HepG2 (cell line): ENCODE results near the gene IAH1. TPM values are rescaled to one million over a fixed set of nuclear protein-coding genes. Genes with fewer than 3 reads are reported as not detected.

Experiments used
- ATAC-seq: fragments of 200-7000 bp; cut with Tn5 transposase; 3 replicates; pipeline ENCODE4 v1.9.1; 2020; ENCODE audit warnings: mild to moderate bottlenecking, moderate library complexity
- BruUV-seq: library from RNA; stranded (reverse); fragments of 400-500 nt; replicated peaks from 2 replicates; lab custom pipeline; 2021; lab: Mats Ljungman, UMichigan
- CTCF ChIA-PET: fragments of 300-600 bp; formaldehyde crosslinking; extraction: SDS; loops from one replicate; lab custom pipeline; 2021; ENCODE audit warnings: low total read pairs, inconsistent platforms, low intra/inter-chr PET ratio; lab: Yijun Ruan, JAX
- POLR2A ChIA-PET: fragments of 350-600 bp; sonication (Branson Sonifier 250); formaldehyde crosslinking; loops from one replicate; lab custom pipeline; 2020; ENCODE audit warnings: antibody characterized with exemption, inconsistent platforms; lab: Yijun Ruan, JAX
- DNase-seq: peaks from one replicate; pipeline ENCODE4 v3.0.0-alpha.2; 2015; ENCODE audit warnings: low spot score
- FAIRE-seq: peaks from 3 replicates; lab custom pipeline; 2011; peaks lifted over from hg19 to GRCh38; lab: Jason Lieb, UNC
- H2AFZ ChIP-seq: one replicate; pipeline ENCODE4 v1.6.1; 2011; ENCODE audit warnings: low read length, inconsistent platforms
- H3K27ac ChIP-seq: fragments of 300-600 bp; 3 replicates; pipeline ENCODE4 v1.8.0; 2011; ENCODE audit warnings: mixed run types, mild to moderate bottlenecking, mixed read lengths, low read length, inconsistent platforms; ENCODE audit not compliant: insufficient read depth; ENCODE audit errors: extremely low read length
- H3K27me3 ChIP-seq, 2 experiments: fragments of 200-600 bp in 1 of 2; 2 replicates in 1 of 2; 3 replicates in 1 of 2; pipeline versions ENCODE4 v1.6.0 to v1.8.0; 2011; ENCODE audit warnings: low read length in 2 of 2, mild to moderate bottlenecking in 2 of 2, moderate library complexity in 2 of 2, inconsistent platforms in 1 of 2; ENCODE audit not compliant: insufficient read depth in 2 of 2, control insufficient read depth in 1 of 2
- H3K36me3 ChIP-seq, 2 experiments: fragments of 200-600 bp in 1 of 2; replicated peaks in 1 of 2; 2 replicates in 1 of 2; 3 replicates in 1 of 2; pipeline versions ENCODE4 v1.5.1 to v1.8.0; 2011; ENCODE audit warnings: low read length in 2 of 2, inconsistent platforms in 1 of 2; ENCODE audit not compliant: insufficient read depth in 2 of 2, control insufficient read depth in 1 of 2
- H3K4me1 ChIP-seq: 2 replicates; pipeline ENCODE4 v1.5.1; 2012; ENCODE audit warnings: low read length, inconsistent platforms; ENCODE audit not compliant: insufficient read depth
- H3K4me2 ChIP-seq: 2 replicates; pipeline ENCODE4 v1.6.0; 2011; ENCODE audit warnings: low read depth, low read length, inconsistent platforms
- H3K4me3 ChIP-seq, 3 experiments: fragments of 200-600 bp in 1 of 3; sonication (generic), shearing (Covaris generic) in 1 of 3; replicated peaks in 1 of 3; 2 replicates each; pipeline ENCODE4 v1.5.1; 2011 to 2016; ENCODE audit warnings: low read length in 3 of 3, inconsistent platforms in 2 of 3, low read depth in 2 of 3, mild to moderate bottlenecking in 2 of 3, control low read depth in 1 of 3, mixed read lengths in 1 of 3; ENCODE audit not compliant: insufficient read depth in 1 of 3
- H3K79me2 ChIP-seq: one replicate; pipeline ENCODE4 v1.6.1; 2011; ENCODE audit warnings: low read length, inconsistent platforms; ENCODE audit not compliant: insufficient read depth
- H3K9ac ChIP-seq: 2 replicates; pipeline ENCODE4 v1.6.0; 2011; ENCODE audit warnings: mild to moderate bottlenecking, low read depth, low read length, inconsistent platforms; ENCODE audit not compliant: insufficient read depth
- H3K9me3 ChIP-seq: 2 replicates; pipeline ENCODE4 v1.5.1; 2012; ENCODE audit warnings: mild to moderate bottlenecking, low read length
- H4K20me1 ChIP-seq: 2 replicates; pipeline ENCODE4 v1.6.0; 2011; ENCODE audit warnings: inconsistent platforms, mild to moderate bottlenecking, low read length, moderate library complexity; ENCODE audit not compliant: insufficient read depth
- BRD4 ChIP-seq: sonication (generic); formaldehyde crosslinking; IDR thresholded peaks from 2 replicates; pipeline ENCODE4 v1.4.0; 2020; ENCODE audit warnings: missing genetic modification reagents
- CAMTA2 ChIP-seq: sonication (generic); formaldehyde crosslinking; IDR thresholded peaks from 2 replicates; pipeline ENCODE4 v1.4.0; 2020; ENCODE audit warnings: mild to moderate bottlenecking, missing genetic modification reagents, borderline replicate concordance
- GATAD1 ChIP-seq: IDR thresholded peaks from 2 replicates; pipeline ENCODE4 v1.6.1; 2016; ENCODE audit warnings: missing genetic modification reagents, missing compliant biosample characterization
- HNF4A ChIP-seq: sonication (generic); formaldehyde crosslinking; IDR thresholded peaks from 2 replicates; pipeline ENCODE4 v1.4.0; 2020; ENCODE audit warnings: missing genetic modification reagents
- HOXA5 ChIP-seq: sonication (generic); formaldehyde crosslinking; IDR thresholded peaks from 2 replicates; pipeline ENCODE4 v1.4.0; 2020; ENCODE audit warnings: missing genetic modification reagents
- MED13 ChIP-seq: sonication (generic); formaldehyde crosslinking; IDR thresholded peaks from 2 replicates; pipeline ENCODE4 v1.5.0; 2020; ENCODE audit warnings: missing genetic modification reagents
- MIXL1 ChIP-seq: IDR thresholded peaks from 2 replicates; pipeline ENCODE4 v1.6.1; 2016
- NFATC3 ChIP-seq: sonication (generic); formaldehyde crosslinking; IDR thresholded peaks from 2 replicates; pipeline ENCODE4 v1.5.1; 2020; ENCODE audit warnings: mild to moderate bottlenecking, missing genetic modification reagents
- NFE2L1 ChIP-seq: sonication (generic); formaldehyde crosslinking; IDR thresholded peaks from 2 replicates; pipeline ENCODE4 v1.4.0; 2020; ENCODE audit warnings: missing genetic modification reagents, mild to moderate bottlenecking, borderline replicate concordance
- SP5 ChIP-seq: IDR thresholded peaks from 2 replicates; pipeline ENCODE4 v1.6.1; 2016; ENCODE audit warnings: low read depth, borderline replicate concordance
- TOPORS ChIP-seq: sonication (generic); formaldehyde crosslinking; IDR thresholded peaks from 2 replicates; pipeline ENCODE4 v1.8.0; 2023; ENCODE audit warnings: mild to moderate bottlenecking, missing genetic modification reagents
- ZFP36 ChIP-seq: fragments of 150-350 bp; IDR thresholded peaks from 2 replicates; pipeline ENCODE4 v1.6.1; 2018; ENCODE audit warnings: borderline replicate concordance, low read length, low read depth; ENCODE audit not compliant: partially characterized antibody
- ZNF3 ChIP-seq: IDR thresholded peaks from 2 replicates; pipeline ENCODE4 v1.7.0; 2017; ENCODE audit warnings: inconsistent platforms
- ZNF562 ChIP-seq: sonication (generic); formaldehyde crosslinking; IDR thresholded peaks from 2 replicates; pipeline ENCODE4 v1.8.0; 2022; ENCODE audit warnings: missing genetic modification reagents, borderline replicate concordance
- ZNF589 ChIP-seq: sonication (generic); formaldehyde crosslinking; conservative IDR thresholded peaks from 2 replicates; pipeline ENCODE4 v1.8.0; 2022; ENCODE audit warnings: mild to moderate bottlenecking, moderate library complexity, missing genetic modification reagents
- ZNF660 ChIP-seq: sonication (generic); formaldehyde crosslinking; IDR thresholded peaks from 2 replicates; pipeline ENCODE4 v1.5.1; 2020; ENCODE audit warnings: mild to moderate bottlenecking, low read depth, missing genetic modification reagents, borderline replicate concordance
- ZNF672 ChIP-seq: sonication (generic); formaldehyde crosslinking; IDR thresholded peaks from 2 replicates; pipeline ENCODE4 v1.8.1; 2022; ENCODE audit warnings: missing genetic modification reagents
- ZNF850 ChIP-seq: sonication (generic); formaldehyde crosslinking; conservative IDR thresholded peaks from 2 replicates; pipeline ENCODE4 v1.9.0; 2021; ENCODE audit warnings: mild to moderate bottlenecking, missing genetic modification reagents
- WGBS: methylation state at CpG from one replicate; pipeline ENCODE4 v1.1.6; 2017; ENCODE audit warnings: low lambda C conversion rate; 5-methylcytosine and 5-hydroxymethylcytosine counted together
- in situ Hi-C: cut with HindIII; loops from 2 replicates; pipeline ENCODE4 v1.10.0; 2017; ENCODE audit warnings: low pct_unique_long_range_greater_than_20kb; ENCODE audit not compliant: extremely low pct_ligation_motif_present
- intact Hi-C: fragments of 100-400 bp; cut with micrococcal nuclease; formaldehyde crosslinking; loops from one replicate; pipeline ENCODE4 v1.10.0; 2022; ENCODE audit not compliant: unreplicated experiment
- polyA plus RNA-seq, 8 experiments: library from polyadenylated mRNA; depleted of rRNA in 3 of 8; stranded (reverse) in 7 of 8; unstranded in 1 of 8; fragments of >200 nt; fragmentation: Illumina TruSeq in 4 of 8; extraction: Trizol in 4 of 8; gene quantifications; 2 replicates each; pipeline versions ENCODE4 v1.2.1 to v1.2.3, GENCODE V29; 2011 to 2016; ENCODE audit warnings: low read depth in 4 of 8, missing spikeins in 1 of 8, mixed read lengths in 1 of 8; ENCODE audit not compliant: insufficient read depth in 1 of 8
- total RNA-seq, 5 experiments: library from RNA; depleted of rRNA; stranded (reverse); fragments of >200 nt; fragmentation: Illumina TruSeq; extraction: Trizol; gene quantifications; 2 replicates each; pipeline ENCODE4 v1.2.3, GENCODE V29; 2016; ENCODE audit warnings: low read depth in 1 of 5
- TF ChIP-seq, protein P1 (sequence below): sonication (generic); formaldehyde crosslinking; IDR thresholded peaks from 2 replicates; pipeline ENCODE4 v1.4.0; 2020; ENCODE audit warnings: mild to moderate bottlenecking, missing genetic modification reagents
- TF ChIP-seq, protein P2 (sequence below): sonication (generic); formaldehyde crosslinking; IDR thresholded peaks from 2 replicates; pipeline ENCODE4 v1.5.1; 2020; ENCODE audit warnings: missing genetic modification reagents, mild to moderate bottlenecking, borderline replicate concordance
- TF ChIP-seq, protein P3 (sequence below): IDR thresholded peaks from 2 replicates; pipeline ENCODE4 v1.4.0; 2020; ENCODE audit warnings: mild to moderate bottlenecking, missing genetic modification reagents

The IAH1 gene
- total and polyA plus RNA-seq, 2 of the 13 experiments (the other 11 are each of a cell fraction or from before 2014, with no cell fraction given): 43.6 to 44.4 TPM

DNA sequence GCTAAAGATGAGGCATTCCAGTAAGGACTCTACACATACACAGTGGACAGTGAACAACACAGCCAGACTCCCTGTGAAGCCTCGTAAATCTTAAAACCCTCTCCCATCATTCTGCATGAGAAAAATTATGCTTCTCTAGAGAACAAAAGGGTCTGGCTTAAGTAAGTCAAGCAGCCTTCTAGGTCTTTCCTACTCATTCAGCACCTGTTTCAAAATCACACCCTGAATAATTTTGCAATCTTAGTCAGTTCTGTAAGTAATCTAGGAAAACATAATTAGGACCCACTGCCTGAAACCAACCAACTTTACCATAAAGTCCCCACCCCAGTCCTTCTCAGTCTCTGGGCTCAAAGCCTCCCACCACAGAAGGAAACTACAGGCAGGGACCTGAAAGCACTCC is 19.7 kb downstream of the IAH1 start (continued):
- no peak for TF ChIP-seq TOPORS (CRISPR knock-in tag)
- no peak for TF ChIP-seq HNF4A (CRISPR knock-in tag)
- no peak for TF ChIP-seq ZNF850 (CRISPR knock-in tag)
- no peak for TF ChIP-seq ZNF660 (CRISPR knock-in tag)

DNA sequence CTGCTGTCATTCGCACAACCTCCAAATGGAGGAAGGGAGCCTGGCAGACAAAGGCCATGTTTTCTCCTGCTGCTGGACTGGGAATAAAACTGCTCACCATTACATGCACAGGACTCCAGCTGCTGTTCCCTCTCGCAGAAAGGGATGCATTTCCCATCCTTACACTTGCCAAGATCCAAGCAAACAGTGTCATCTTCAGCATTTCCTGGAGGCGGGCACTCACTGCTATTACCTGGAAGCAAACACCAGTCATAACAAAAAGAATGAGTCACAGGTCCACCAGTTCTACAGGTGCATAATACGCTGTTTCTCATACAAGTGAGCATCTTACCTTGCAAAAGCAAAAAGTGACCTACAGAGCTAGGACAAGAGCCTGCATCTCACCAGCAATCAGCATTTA is 22.7 kb downstream of the IAH1 start:
- peaks cover under 1% of the 10 kb centered on the region; the same call in 1 of the 2 replicates for H3K4me1 ChIP-seq
- intact Hi-C loops: no loop called here
- no peak overlapping the region for H3K4me2 ChIP-seq
- H2AFZ ChIP-seq: no peak overlapping the region
- ChIA-PET POLR2A (no interaction called here), CTCF (no interaction called here)
- H3K36me3 ChIP-seq: peaks cover 31 to 63% of the 10 kb centered on the region in 2 experiments
- no TSS peak for BruUV-seq
- H3K9ac ChIP-seq: no peak overlapping the region
- FAIRE-seq: no peak
- no peak for ATAC-seq
- H3K27ac ChIP-seq: no peak overlapping the region
- H3K4me3 ChIP-seq: no peak overlapping the region
- no peak for DNase-seq
- no peaks in the 10 kb centered on the region for H3K27me3 ChIP-seq
- no peaks in the 10 kb centered on the region for H3K79me2 ChIP-seq
- in situ Hi-C loops: no loop called here
- no peaks in the 10 kb centered on the region for H3K9me3 ChIP-seq
- 97% methylated on average over 4 of the region's 4 CpGs for WGBS
- no peaks in the 10 kb centered on the region for H4K20me1 ChIP-seq
- no peak for TF ChIP-seq CAMTA2
- TF ChIP-seq ZNF589: no peak
- TF ChIP-seq ZNF672: no peak
- TF ChIP-seq SP5: no peak
- TF ChIP-seq, protein P1, sequence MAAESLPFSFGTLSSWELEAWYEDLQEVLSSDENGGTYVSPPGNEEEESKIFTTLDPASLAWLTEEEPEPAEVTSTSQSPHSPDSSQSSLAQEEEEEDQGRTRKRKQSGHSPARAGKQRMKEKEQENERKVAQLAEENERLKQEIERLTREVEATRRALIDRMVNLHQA (CRISPR knock-in tag): no peak
- TF ChIP-seq GATAD1 (CRISPR knock-in tag): no peak
- TF ChIP-seq, protein P2, sequence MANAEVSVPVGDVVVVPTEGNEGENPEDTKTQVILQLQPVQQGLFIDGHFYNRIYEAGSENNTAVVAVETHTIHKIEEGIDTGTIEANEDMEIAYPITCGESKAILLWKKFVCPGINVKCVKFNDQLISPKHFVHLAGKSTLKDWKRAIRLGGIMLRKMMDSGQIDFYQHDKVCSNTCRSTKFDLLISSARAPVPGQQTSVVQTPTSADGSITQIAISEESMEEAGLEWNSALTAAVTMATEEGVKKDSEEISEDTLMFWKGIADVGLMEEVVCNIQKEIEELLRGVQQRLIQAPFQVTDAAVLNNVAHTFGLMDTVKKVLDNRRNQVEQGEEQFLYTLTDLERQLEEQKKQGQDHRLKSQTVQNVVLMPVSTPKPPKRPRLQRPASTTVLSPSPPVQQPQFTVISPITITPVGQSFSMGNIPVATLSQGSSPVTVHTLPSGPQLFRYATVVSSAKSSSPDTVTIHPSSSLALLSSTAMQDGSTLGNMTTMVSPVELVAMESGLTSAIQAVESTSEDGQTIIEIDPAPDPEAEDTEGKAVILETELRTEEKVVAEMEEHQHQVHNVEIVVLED (CRISPR knock-in tag): no peak
- TF ChIP-seq BRD4: no peak
- no peak for TF ChIP-seq MIXL1 (CRISPR knock-in tag)
- TF ChIP-seq HOXA5: no peak
- TF ChIP-seq ZNF3 (CRISPR knock-in tag): no peak
- TF ChIP-seq NFATC3 (CRISPR knock-in tag): no peak
- TF ChIP-seq TOPORS (CRISPR knock-in tag): no peak
- TF ChIP-seq ZNF562 (CRISPR knock-in tag): no peak
- no peak for TF ChIP-seq MED13 (CRISPR knock-in tag)
- TF ChIP-seq, protein P3, sequence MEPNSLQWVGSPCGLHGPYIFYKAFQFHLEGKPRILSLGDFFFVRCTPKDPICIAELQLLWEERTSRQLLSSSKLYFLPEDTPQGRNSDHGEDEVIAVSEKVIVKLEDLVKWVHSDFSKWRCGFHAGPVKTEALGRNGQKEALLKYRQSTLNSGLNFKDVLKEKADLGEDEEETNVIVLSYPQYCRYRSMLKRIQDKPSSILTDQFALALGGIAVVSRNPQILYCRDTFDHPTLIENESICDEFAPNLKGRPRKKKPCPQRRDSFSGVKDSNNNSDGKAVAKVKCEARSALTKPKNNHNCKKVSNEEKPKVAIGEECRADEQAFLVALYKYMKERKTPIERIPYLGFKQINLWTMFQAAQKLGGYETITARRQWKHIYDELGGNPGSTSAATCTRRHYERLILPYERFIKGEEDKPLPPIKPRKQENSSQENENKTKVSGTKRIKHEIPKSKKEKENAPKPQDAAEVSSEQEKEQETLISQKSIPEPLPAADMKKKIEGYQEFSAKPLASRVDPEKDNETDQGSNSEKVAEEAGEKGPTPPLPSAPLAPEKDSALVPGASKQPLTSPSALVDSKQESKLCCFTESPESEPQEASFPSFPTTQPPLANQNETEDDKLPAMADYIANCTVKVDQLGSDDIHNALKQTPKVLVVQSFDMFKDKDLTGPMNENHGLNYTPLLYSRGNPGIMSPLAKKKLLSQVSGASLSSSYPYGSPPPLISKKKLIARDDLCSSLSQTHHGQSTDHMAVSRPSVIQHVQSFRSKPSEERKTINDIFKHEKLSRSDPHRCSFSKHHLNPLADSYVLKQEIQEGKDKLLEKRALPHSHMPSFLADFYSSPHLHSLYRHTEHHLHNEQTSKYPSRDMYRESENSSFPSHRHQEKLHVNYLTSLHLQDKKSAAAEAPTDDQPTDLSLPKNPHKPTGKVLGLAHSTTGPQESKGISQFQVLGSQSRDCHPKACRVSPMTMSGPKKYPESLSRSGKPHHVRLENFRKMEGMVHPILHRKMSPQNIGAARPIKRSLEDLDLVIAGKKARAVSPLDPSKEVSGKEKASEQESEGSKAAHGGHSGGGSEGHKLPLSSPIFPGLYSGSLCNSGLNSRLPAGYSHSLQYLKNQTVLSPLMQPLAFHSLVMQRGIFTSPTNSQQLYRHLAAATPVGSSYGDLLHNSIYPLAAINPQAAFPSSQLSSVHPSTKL (CRISPR knock-in tag): no peak
- no peak for TF ChIP-seq ZFP36
- TF ChIP-seq NFE2L1 (CRISPR knock-in tag): no peak
